Activated T-helper 2 cell treated with anti-CD3 and anti-CD28 coated beads, Interferon-gamma antibody, Interleukin-2, Interleukin-4, amounts not matched to agents 10 μg/mL and 5 μg/mL and 100 μg/mL, durations not matched to agents 14 hours and 24 hours and 36 hours (primary cell): Measurements from ENCODE around the gene CENPB. TPM values are rescaled to one million over a fixed set of nuclear protein-coding genes. Genes with fewer than 3 reads are reported as not detected.

Source experiments
- DNase-seq: peaks from one replicate; pipeline ENCODE4 v3.0.0; 2021; ENCODE audit warnings: low spot score
- H3K27ac Mint-ChIP-seq: one replicate; pipeline ENCODE4 v1.8.0; 2021; ENCODE audit warnings: mixed read lengths
- H3K27me3 Mint-ChIP-seq: one replicate; pipeline ENCODE4 v1.8.0; 2021; ENCODE audit warnings: low read depth, mixed read lengths
- H3K36me3 Mint-ChIP-seq: one replicate; pipeline ENCODE4 v1.8.0; 2021; ENCODE audit warnings: low read depth, mixed read lengths
- H3K4me1 Mint-ChIP-seq: one replicate; pipeline ENCODE4 v1.8.0; 2021; ENCODE audit warnings: low read depth, mixed read lengths
- H3K4me3 Mint-ChIP-seq: one replicate; pipeline ENCODE4 v1.8.0; 2021; ENCODE audit warnings: low read depth, mild to moderate bottlenecking, moderate library complexity, mixed read lengths
- H3K9me3 Mint-ChIP-seq: one replicate; pipeline ENCODE4 v1.8.0; 2021; ENCODE audit warnings: mixed read lengths
- intact Hi-C: fragments of 100-400 bp; cut with micrococcal nuclease; formaldehyde crosslinking; loops from one replicate; pipeline ENCODE4 v1.15.1; 2023
- total RNA-seq: library from RNA; stranded (reverse); gene quantifications from 2 replicates; pipeline ENCODE4 v1.2.3, GENCODE V29; 2022

The CENPB gene
- total RNA-seq, 1 donor from 2014 or later, result 66.1 TPM

GRCh38 chr20:3782597-3782996 lies 3.9 kb downstream of the CENPB start:
- Mint-ChIP-seq H3K27ac (no peak overlapping the region), H3K36me3 (peaks cover 16% of the 10 kb centered on the region), H3K4me3 (no peak overlapping the region), H3K4me1 (peaks cover 36% of the 10 kb centered on the region), H3K9me3 (no peaks in the 10 kb centered on the region), H3K27me3 (peaks cover 18% of the 10 kb centered on the region)
- no peak for DNase-seq
- intact Hi-C loops, result no loop called here

DNA sequence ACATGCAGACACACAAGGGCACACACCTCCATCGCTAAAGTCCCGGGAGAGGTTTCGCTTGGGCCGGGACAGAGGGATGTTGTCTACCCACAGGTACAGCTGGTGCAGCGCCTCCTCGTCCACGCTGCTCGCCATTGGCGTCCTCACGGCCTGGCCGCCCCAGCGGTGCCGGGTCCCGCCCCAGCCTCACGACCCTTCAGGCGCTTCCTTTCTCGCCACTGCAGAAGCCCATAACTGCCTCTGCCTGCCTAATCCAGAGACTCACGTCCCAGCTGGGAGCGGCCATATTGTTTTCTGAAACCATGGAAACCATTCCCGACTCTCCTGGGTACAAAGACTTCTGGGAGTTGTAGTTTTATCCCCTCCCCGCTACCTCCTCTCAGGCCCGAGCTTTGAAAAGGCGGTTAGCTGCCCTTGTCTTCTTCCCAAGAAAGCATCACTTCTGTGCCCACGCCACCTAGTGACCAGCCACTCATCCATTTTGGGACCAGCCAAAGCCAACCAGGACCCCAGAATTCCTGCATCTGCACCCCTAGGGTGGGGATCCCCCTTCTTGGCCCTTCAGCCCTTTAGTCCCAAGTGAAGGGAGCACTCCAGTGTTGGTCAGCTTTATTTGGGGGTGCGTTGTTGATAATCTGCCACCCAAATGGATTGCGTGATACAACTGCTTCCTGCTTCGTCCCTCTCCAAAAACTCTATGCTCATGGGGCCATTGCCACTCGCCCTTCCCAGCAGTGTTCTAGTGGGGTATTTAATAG lies 5.2 kb downstream of the CENPB start, which contains the start of gene SPEF1:
TSS of gene SPEF1 (minus strand) at position 296 of the 758 bp plus-strand sequence. CDS start at position 135, 161 bp downstream.
- peaks cover 16% of the 10 kb centered on the region for H3K36me3 Mint-ChIP-seq
- H3K9me3 Mint-ChIP-seq, result no peaks in the 10 kb centered on the region
- peaks cover 23% of the 10 kb centered on the region for H3K27me3 Mint-ChIP-seq
- peak within 1 kb of the TSS; percentile 34 for H3K4me3 Mint-ChIP-seq
- H3K4me1 Mint-ChIP-seq, result peaks cover 36% of the 10 kb centered on the region
- no peak for DNase-seq
- H3K27ac Mint-ChIP-seq, result no peak within 1 kb of the TSS
- intact Hi-C loops, result no loop called here

- Mint-ChIP-seq H3K36me3 (peaks cover 7% of the 10 kb centered on the region), H3K27ac (no peak overlapping the region), H3K4me3 (no peak overlapping the region), H3K4me1 (peaks cover 27% of the 10 kb centered on the region), H3K27me3 (peaks cover 23% of the 10 kb centered on the region), H3K9me3 (no peaks in the 10 kb centered on the region)
- DNase-seq, result no peak
- intact Hi-C loops, result no loop called here
These were observed 7.6 kb downstream of the CENPB start for GRCh38 chr20:3778976-3779375.

GRCh38 chr20:3777716-3778629 lies 8.6 kb downstream of the CENPB start:
- Mint-ChIP-seq H3K36me3 (no peaks in the 10 kb centered on the region), H3K27me3 (peaks cover 24% of the 10 kb centered on the region), H3K9me3 (no peaks in the 10 kb centered on the region), H3K4me3 (peak overlapping the region; percentile 72), H3K4me1 (peaks cover 22% of the 10 kb centered on the region), H3K27ac (no peak overlapping the region)
- no peak for DNase-seq
- intact Hi-C loops, result loop anchor here (1.0 kb wide), 1 partner anchor 10 kb away; no protein-coding TSS in a partner anchor

GRCh38 chr20:3777381-3777715 lies 9.2 kb downstream of the CENPB start:
- Mint-ChIP-seq H3K9me3 (no peaks in the 10 kb centered on the region), H3K4me3 (peak overlapping the region; percentile 72), H3K27ac (no peak overlapping the region), H3K4me1 (peaks cover 22% of the 10 kb centered on the region), H3K27me3 (peaks cover 26% of the 10 kb centered on the region), H3K36me3 (no peaks in the 10 kb centered on the region)
- intact Hi-C loops, result loop anchor here (1.0 kb wide), 1 partner anchor 9 kb away; no protein-coding TSS in a partner anchor
- DNase-seq, result no peak

GRCh38 chr20:3775457-3776108 lies 11.0 kb downstream of the CENPB start:
- no peaks in the 10 kb centered on the region for H3K36me3 Mint-ChIP-seq
- intact Hi-C loops, result no loop called here
- H3K4me1 Mint-ChIP-seq, result peaks cover 11% of the 10 kb centered on the region
- H3K27me3 Mint-ChIP-seq, result peaks cover 26% of the 10 kb centered on the region
- DNase-seq, result no peak
- no peak overlapping the region for H3K4me3 Mint-ChIP-seq
- no peaks in the 10 kb centered on the region for H3K9me3 Mint-ChIP-seq
- H3K27ac Mint-ChIP-seq, result no peak overlapping the region

DNA sequence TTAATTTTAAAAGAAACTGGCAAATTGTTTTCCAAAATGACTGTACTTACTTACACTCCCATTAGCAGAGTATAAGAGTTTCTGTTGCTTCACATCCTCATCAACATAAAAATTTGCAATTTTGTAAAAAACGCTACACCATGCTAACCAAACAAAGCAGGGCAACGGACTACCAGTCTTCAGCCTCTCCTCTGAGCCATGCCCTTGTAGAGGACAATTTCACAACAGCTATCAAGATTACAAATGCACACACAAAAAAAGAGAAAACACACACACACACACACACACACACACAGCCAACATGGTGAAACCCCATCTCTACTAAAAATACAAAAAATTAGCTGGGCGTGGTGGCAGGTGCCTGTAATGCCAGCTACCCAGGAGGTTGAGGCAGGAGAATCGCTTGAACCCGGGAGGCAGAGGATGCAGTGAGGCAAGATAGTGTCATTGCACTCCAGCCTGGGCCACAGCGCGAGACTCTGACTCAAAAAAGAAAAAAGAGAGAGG lies 14.9 kb downstream of the CENPB start:
- no peak for DNase-seq
- no peak overlapping the region for H3K4me3 Mint-ChIP-seq
- peaks cover 5% of the 10 kb centered on the region for H3K27me3 Mint-ChIP-seq
- intact Hi-C loops, result no loop called here
- H3K9me3 Mint-ChIP-seq, result no peaks in the 10 kb centered on the region
- no peaks in the 10 kb centered on the region for H3K36me3 Mint-ChIP-seq
- H3K4me1 Mint-ChIP-seq, result peaks cover 14% of the 10 kb centered on the region
- no peak overlapping the region for H3K27ac Mint-ChIP-seq

DNA sequence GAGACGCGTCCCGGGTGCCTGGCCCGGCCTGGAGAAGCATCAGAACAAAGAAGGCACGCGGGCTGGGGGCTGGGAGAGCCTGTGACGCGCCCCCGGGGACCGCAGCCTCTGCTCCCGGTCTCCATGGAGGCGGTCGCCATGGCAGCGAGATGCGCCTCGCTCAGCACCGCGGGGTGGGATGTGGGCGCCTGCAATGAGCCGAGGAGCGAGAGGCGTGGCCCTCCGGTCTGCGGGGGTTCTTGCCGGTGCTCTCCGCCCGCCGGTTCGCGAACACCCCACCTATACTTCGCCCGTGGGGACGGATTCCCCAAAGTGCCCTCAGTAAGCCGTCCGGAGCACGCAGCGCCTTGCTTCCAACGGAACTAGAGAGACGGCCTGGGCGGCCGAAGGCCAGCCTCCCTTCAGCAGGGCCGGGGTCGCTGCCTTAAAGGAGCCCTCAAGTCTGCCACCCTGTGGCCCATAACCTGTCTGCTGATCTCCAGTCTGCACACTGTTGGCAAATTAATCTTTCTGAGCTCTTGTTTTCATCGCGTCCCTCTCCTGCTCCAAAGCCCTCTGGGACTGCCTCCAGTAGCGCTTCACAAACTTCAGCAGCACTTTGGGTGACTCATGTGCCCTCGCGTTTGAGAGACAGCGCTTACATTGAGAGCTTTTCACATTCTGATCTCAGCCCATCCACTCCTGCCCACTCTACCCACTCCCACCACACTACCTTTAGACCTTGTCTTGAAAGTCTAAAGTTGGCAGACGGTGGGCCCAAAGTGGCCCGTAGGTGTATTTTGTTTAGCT lies 18.0 kb downstream of the CENPB start:
- intact Hi-C loops, result loop anchor here (1.0 to 5.0 kb wide), 3 partner anchors 9 to 361 kb away; partner anchors contain the start of genes AP5S1 and DNAAF9
- Mint-ChIP-seq H3K9me3 (no peaks in the 10 kb centered on the region), H3K4me1 (peaks cover 21% of the 10 kb centered on the region), H3K27ac (peak overlapping the region; percentile 94), H3K4me3 (peak overlapping the region; percentile 84), H3K27me3 (peaks cover 3% of the 10 kb centered on the region), H3K36me3 (peaks cover 3% of the 10 kb centered on the region)
- DNase-seq, result peak; percentile 80

- intact Hi-C loops, result loop anchor here (1.0 to 5.0 kb wide), 4 partner anchors 10 to 360 kb away; partner anchors contain the start of genes AP5S1 and DNAAF9
- peak; percentile 97 for DNase-seq
- Mint-ChIP-seq H3K4me3 (peak within 1 kb of the TSS; percentile 86), H3K27ac (peak within 1 kb of the TSS; percentile 94), H3K4me1 (peaks cover 21% of the 10 kb centered on the region), H3K36me3 (peaks cover 3% of the 10 kb centered on the region), H3K9me3 (no peaks in the 10 kb centered on the region), H3K27me3 (peaks cover 3% of the 10 kb centered on the region)
These were observed 18.9 kb downstream of the CENPB start, which contains the start of gene ADISSP for GRCh38 chr20:3767427-3768341. TSS of gene ADISSP (minus strand) at chr20:3767753. CDS start at chr20:3760100, 7,653 bp downstream.

DNA sequence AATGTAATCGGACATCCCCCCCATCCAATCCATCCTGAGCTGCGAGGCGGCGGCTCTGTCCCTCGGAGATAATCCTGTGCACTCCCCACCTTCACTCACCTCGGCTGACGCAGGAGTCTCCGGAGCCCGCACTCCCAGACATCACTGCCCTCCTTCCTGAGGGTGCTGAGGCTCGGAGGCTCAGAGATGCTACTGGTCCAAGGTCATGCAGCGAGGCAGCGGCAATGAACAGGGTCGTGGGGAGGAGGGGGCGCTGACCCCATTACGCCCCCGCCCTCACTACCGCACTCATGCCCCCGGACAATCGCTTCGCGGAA lies 19.5 kb downstream of the CENPB start:
- peak overlapping the region; percentile 86 for H3K4me3 Mint-ChIP-seq
- intact Hi-C loops, result loop anchor here (2.0 to 5.0 kb wide), 2 partner anchors 14 to 360 kb away; partner anchors contain the start of gene DNAAF9
- DNase-seq, result no peak
- H3K9me3 Mint-ChIP-seq, result no peaks in the 10 kb centered on the region
- H3K27me3 Mint-ChIP-seq, result no peaks in the 10 kb centered on the region
- H3K27ac Mint-ChIP-seq, result no peak overlapping the region
- peaks cover 3% of the 10 kb centered on the region for H3K36me3 Mint-ChIP-seq
- H3K4me1 Mint-ChIP-seq, result peaks cover 21% of the 10 kb centered on the region
